HepG2 (cell line): Measurements from ENCODE around the gene ARHGEF40. TPM values are rescaled to one million over a fixed set of nuclear protein-coding genes. Genes with fewer than 3 reads are reported as not detected.

Experiments used
- DDIT3 ChIP-seq: sonication (generic); formaldehyde crosslinking; IDR thresholded peaks from 2 replicates; pipeline ENCODE4 v1.4.0; 2020; ENCODE audit warnings: mild to moderate bottlenecking, missing genetic modification reagents
- KAT2B ChIP-seq: fragments of 150-350 bp; IDR thresholded peaks from 2 replicates; pipeline ENCODE4 v1.6.1; 2014; ENCODE audit warnings: low read depth, low read length, borderline replicate concordance
- KIAA2018 ChIP-seq: sonication (generic); formaldehyde crosslinking; IDR thresholded peaks from 2 replicates; pipeline ENCODE4 v1.5.0; 2020; ENCODE audit warnings: mild to moderate bottlenecking, missing genetic modification reagents, borderline replicate concordance
- NCOA5 ChIP-seq: sonication (generic); formaldehyde crosslinking; IDR thresholded peaks from 2 replicates; pipeline ENCODE4 v1.4.0; 2020; ENCODE audit warnings: missing genetic modification reagents
- STAT5B ChIP-seq: sonication (generic); formaldehyde crosslinking; IDR thresholded peaks from 2 replicates; pipeline ENCODE4 v1.4.0; 2020; ENCODE audit warnings: missing genetic modification reagents
- TFDP2 ChIP-seq: sonication (generic); formaldehyde crosslinking; IDR thresholded peaks from 2 replicates; pipeline ENCODE4 v1.4.0; 2020; ENCODE audit warnings: missing genetic modification reagents
- THAP7 ChIP-seq: sonication (generic); formaldehyde crosslinking; IDR thresholded peaks from 2 replicates; pipeline ENCODE4 v1.8.1; 2023; ENCODE audit warnings: mild to moderate bottlenecking, missing genetic modification reagents
- ZBTB26 ChIP-seq: IDR thresholded peaks from 2 replicates; pipeline ENCODE4 v1.6.1; 2016; ENCODE audit warnings: missing compliant biosample characterization, missing genetic modification reagents, borderline replicate concordance
- ZFP90 ChIP-seq: sonication (generic); formaldehyde crosslinking; IDR thresholded peaks from 2 replicates; pipeline ENCODE4 v1.8.0; 2022; ENCODE audit warnings: missing genetic modification reagents, mild to moderate bottlenecking, inconsistent platforms, borderline replicate concordance
- ZNF329 ChIP-seq: sonication (generic); formaldehyde crosslinking; IDR thresholded peaks from 2 replicates; pipeline ENCODE4 v1.9.0; 2021; ENCODE audit warnings: low read depth, mild to moderate bottlenecking, missing genetic modification reagents
- ZNF569 ChIP-seq: sonication (generic); formaldehyde crosslinking; IDR thresholded peaks from 2 replicates; pipeline ENCODE4 v1.5.0; 2020; ENCODE audit warnings: mild to moderate bottlenecking, missing genetic modification reagents, moderate library complexity, borderline replicate concordance
- ZNF644 ChIP-seq: IDR thresholded peaks from 2 replicates; pipeline ENCODE4 v1.6.1; 2016; ENCODE audit warnings: low read depth
- ZNF770 ChIP-seq: sonication (generic); formaldehyde crosslinking; IDR thresholded peaks from 2 replicates; pipeline ENCODE4 v1.5.0; 2020; ENCODE audit warnings: mild to moderate bottlenecking, missing genetic modification reagents
- ZNF878 ChIP-seq: sonication (generic); formaldehyde crosslinking; IDR thresholded peaks from 2 replicates; pipeline ENCODE4 v1.8.1; 2023; ENCODE audit warnings: mild to moderate bottlenecking, missing genetic modification reagents, moderate library complexity
- polyA plus RNA-seq, 8 experiments: library from polyadenylated mRNA; depleted of rRNA in 3 of 8; stranded (reverse) in 7 of 8; unstranded in 1 of 8; fragments of >200 nt; fragmentation: Illumina TruSeq in 4 of 8; extraction: Trizol in 4 of 8; gene quantifications; 2 replicates each; pipeline versions ENCODE4 v1.2.1 to v1.2.3, GENCODE V29; 2011 to 2016; ENCODE audit warnings: low read depth in 4 of 8, missing spikeins in 1 of 8, mixed read lengths in 1 of 8; ENCODE audit not compliant: insufficient read depth in 1 of 8
- total RNA-seq, 5 experiments: library from RNA; depleted of rRNA; stranded (reverse); fragments of >200 nt; fragmentation: Illumina TruSeq; extraction: Trizol; gene quantifications; 2 replicates each; pipeline ENCODE4 v1.2.3, GENCODE V29; 2016; ENCODE audit warnings: low read depth in 1 of 5

Gene ARHGEF40
- total and polyA plus RNA-seq, 2 of the 13 experiments (the other 11 are each of a cell fraction or from before 2014, with no cell fraction given) = 28.1 to 78.1 TPM

- TF ChIP-seq ZNF770 (CRISPR knock-in tag) (peak; percentile 95), TFDP2 (peak; percentile 73), KIAA2018 (CRISPR knock-in tag) (0 out of 2 replicates have a peak, but pooled peaks have one; percentile 84), STAT5B (CRISPR knock-in tag) (no peak), ZFP90 (no peak; the same call in 1 of the 2 replicates), ZNF644 (CRISPR knock-in tag) (no peak), ZNF329 (0 out of 2 replicates have a peak, but pooled peaks have one; percentile 80), ZBTB26 (CRISPR knock-in tag) (peak; percentile 87), ZNF569 (CRISPR knock-in tag) (no peak), DDIT3 (CRISPR knock-in tag) (no peak), THAP7 (CRISPR knock-in tag) (no peak), ZNF878 (no peak), KAT2B (no peak), NCOA5 (CRISPR knock-in tag) (no peak)
Observed at GRCh38 chr14:21092273-21093011, 22.3 kb downstream of the ARHGEF40 start (continued).
